Keratinocyte (primary cell): ENCODE results near the gene OSGIN1.

Experiments
- EZH2 ChIP-seq: IDR thresholded peaks from one replicate; pipeline ENCODE4 v1.6.1; 2012; ENCODE audit warnings: inconsistent platforms, mild to moderate bottlenecking, low read length, moderate library complexity
- TF ChIP-seq, protein P1 (sequence below), 3 experiments: IDR thresholded peaks in 1 of 3; conservative IDR thresholded peaks in 1 of 3; optimal IDR thresholded peaks in 1 of 3; 2 replicates in 2 of 3; 3 replicates in 1 of 3; pipeline versions ENCODE3 to v1.5.1; 2011; ENCODE audit warnings: low read length in 3 of 3, mild to moderate bottlenecking in 3 of 3, moderate library complexity in 2 of 3, control low read depth in 1 of 3, inconsistent platforms in 1 of 3; ENCODE audit not compliant: insufficient read depth in 2 of 3; ENCODE audit errors: extremely low read depth in 1 of 3

DNA sequence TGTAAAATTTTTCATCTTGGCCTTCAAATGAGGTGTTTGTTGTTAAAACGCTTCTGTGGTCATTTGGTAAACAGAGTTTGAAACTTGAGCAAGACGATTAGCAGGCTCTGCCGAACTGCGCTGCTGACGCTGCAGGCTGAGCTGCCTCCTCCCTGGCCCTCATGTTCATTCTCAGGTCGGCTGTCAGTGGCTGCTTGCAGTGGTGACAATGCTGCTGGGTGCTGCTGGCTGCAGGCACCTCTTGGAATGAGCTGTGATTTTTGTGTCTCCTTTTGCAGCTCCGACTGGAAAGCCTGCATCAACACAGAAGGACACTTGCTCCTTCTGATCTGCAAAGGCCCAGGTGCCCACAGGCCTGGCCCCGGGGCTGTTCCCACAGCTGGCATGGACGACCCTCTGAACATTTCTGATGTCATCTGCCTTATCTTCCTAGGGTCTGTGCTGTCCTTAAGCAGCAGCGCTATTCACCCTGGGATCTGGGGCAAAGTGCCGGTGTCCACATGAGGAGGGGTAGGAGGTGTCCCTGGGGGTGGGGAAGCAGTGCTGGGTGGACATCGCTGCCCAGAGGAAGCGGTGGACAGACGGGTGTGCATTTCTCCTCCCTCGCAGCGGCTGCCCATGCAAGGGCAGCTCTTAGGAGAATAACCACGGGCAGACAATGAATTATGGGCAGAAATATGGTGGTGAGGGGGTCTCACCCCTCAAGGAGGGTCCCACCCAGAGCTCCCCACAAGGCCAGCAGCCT, 23.1 kb upstream of the OSGIN1 start:
- TF ChIP-seq, protein P1, sequence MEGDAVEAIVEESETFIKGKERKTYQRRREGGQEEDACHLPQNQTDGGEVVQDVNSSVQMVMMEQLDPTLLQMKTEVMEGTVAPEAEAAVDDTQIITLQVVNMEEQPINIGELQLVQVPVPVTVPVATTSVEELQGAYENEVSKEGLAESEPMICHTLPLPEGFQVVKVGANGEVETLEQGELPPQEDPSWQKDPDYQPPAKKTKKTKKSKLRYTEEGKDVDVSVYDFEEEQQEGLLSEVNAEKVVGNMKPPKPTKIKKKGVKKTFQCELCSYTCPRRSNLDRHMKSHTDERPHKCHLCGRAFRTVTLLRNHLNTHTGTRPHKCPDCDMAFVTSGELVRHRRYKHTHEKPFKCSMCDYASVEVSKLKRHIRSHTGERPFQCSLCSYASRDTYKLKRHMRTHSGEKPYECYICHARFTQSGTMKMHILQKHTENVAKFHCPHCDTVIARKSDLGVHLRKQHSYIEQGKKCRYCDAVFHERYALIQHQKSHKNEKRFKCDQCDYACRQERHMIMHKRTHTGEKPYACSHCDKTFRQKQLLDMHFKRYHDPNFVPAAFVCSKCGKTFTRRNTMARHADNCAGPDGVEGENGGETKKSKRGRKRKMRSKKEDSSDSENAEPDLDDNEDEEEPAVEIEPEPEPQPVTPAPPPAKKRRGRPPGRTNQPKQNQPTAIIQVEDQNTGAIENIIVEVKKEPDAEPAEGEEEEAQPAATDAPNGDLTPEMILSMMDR (optimal IDR thresholded peaks at IDR 0.05 in 1 of 3, IDR thresholded peaks at IDR 0.05 in 1 of 3, conservative IDR thresholded peaks at IDR 0.05 in 1 of 3; ENCODE audit: extremely low read depth in 1 of 3, insufficient read depth in 2 of 3, low read length in 3 of 3) = no peak
- no peak for TF ChIP-seq EZH2
